ENCODE results near the gene TCTN1.
"Not testable (repeated sequence)": the region's sequence is repeated elsewhere in the genome, so short reads cannot be mapped to it uniquely, and the experiment has no call there.

TCTN1 gene

GRCh38 chr12:110613771-110614684 lies at the start of gene TCTN1:
TSS of gene TCTN1 (plus strand) at chr12:110614129. CDS start at chr12:110614183, 54 bp downstream.
- DNase-seq (ENCODE audit: low read depth) = peak; percentile 96

- no peak for DNase-seq (ENCODE audit: low read depth)
Measured at GRCh38 chr12:110564471-110564991, 49.4 kb upstream of the TCTN1 start.

- DNase-seq (ENCODE audit: low read depth) = no peak
Measured at GRCh38 chr12:110565894-110566871, 47.7 kb upstream of the TCTN1 start.

- no peak for DNase-seq (ENCODE audit: low read depth)
Measured at GRCh38 chr12:110566993-110567392, 46.9 kb upstream of the TCTN1 start.

GRCh38 chr12:110568752-110569151 lies 45.2 kb upstream of the TCTN1 start:
- no peak for DNase-seq (ENCODE audit: low read depth)

GRCh38 chr12:110569838-110570237 lies 44.1 kb upstream of the TCTN1 start:
- DNase-seq (ENCODE audit: low read depth) = not testable (repeated sequence)

- DNase-seq (ENCODE audit: low read depth) = not testable (repeated sequence)
Measured at GRCh38 chr12:110570798-110571197, 43.1 kb upstream of the TCTN1 start.

GRCh38 chr12:110574044-110574443 lies 39.9 kb upstream of the TCTN1 start:
- no peak for DNase-seq (ENCODE audit: low read depth)

GRCh38 chr12:110574717-110575230 lies 39.2 kb upstream of the TCTN1 start:
- not testable (repeated sequence) for DNase-seq (ENCODE audit: low read depth)

GRCh38 chr12:110575326-110575725 lies 38.6 kb upstream of the TCTN1 start:
- DNase-seq (ENCODE audit: low read depth) = no peak

GRCh38 chr12:110576504-110576903 lies 37.4 kb upstream of the TCTN1 start:
- no peak for DNase-seq (ENCODE audit: low read depth)

GRCh38 chr12:110577864-110578693 lies 35.9 kb upstream of the TCTN1 start:
- DNase-seq (ENCODE audit: low read depth) = no peak

GRCh38 chr12:110578694-110579534 lies 35.0 kb upstream of the TCTN1 start:
- DNase-seq (ENCODE audit: low read depth) = no peak

GRCh38 chr12:110579535-110580253 lies 34.2 kb upstream of the TCTN1 start:
- no peak for DNase-seq (ENCODE audit: low read depth)

GRCh38 chr12:110581931-110582275 lies 32.0 kb upstream of the TCTN1 start:
- DNase-seq (ENCODE audit: low read depth) = no peak

GRCh38 chr12:110582276-110583136 lies 31.4 kb upstream of the TCTN1 start:
- peak; percentile 49 for DNase-seq (ENCODE audit: low read depth)

- peak; percentile 93 for DNase-seq (ENCODE audit: low read depth)
Measured at GRCh38 chr12:110583137-110584059, 30.5 kb upstream of the TCTN1 start, which contains the start of gene PPTC7. TSS of gene PPTC7 (minus strand) at chr12:110583318. CDS start at chr12:110583031, 287 bp downstream.
